HepG2 (cell line): ENCODE data around the gene SEM1. TPM values are rescaled to one million over a fixed set of nuclear protein-coding genes. Genes with fewer than 3 reads are reported as not detected.

ENCODE experiments used
- ARID4A ChIP-seq: sonication (generic); formaldehyde crosslinking; IDR thresholded peaks from 2 replicates; pipeline ENCODE4 v1.5.0; 2020; ENCODE audit warnings: mild to moderate bottlenecking, missing genetic modification reagents, borderline replicate concordance
- EZH2 ChIP-seq: conservative IDR thresholded peaks from 2 replicates; pipeline ENCODE4 v1.6.1; 2012; ENCODE audit warnings: mild to moderate bottlenecking, low read depth, low read length, moderate library complexity
- GPBP1L1 ChIP-seq: sonication (generic); formaldehyde crosslinking; IDR thresholded peaks from 2 replicates; pipeline ENCODE4 v1.5.0; 2020; ENCODE audit warnings: mild to moderate bottlenecking, missing genetic modification reagents
- HDAC1 ChIP-seq: sonication (generic); formaldehyde crosslinking; IDR thresholded peaks from 2 replicates; pipeline ENCODE4 v1.5.1; 2020; ENCODE audit warnings: mild to moderate bottlenecking, missing genetic modification reagents
- HOXA7 ChIP-seq: sonication (generic); formaldehyde crosslinking; IDR thresholded peaks from 2 replicates; pipeline ENCODE4 v1.8.1; 2022; ENCODE audit warnings: mild to moderate bottlenecking, missing genetic modification reagents, moderate library complexity
- HOXA9 ChIP-seq: sonication (generic); formaldehyde crosslinking; IDR thresholded peaks from 2 replicates; pipeline ENCODE4 v1.8.1; 2022; ENCODE audit warnings: missing genetic modification reagents, mild to moderate bottlenecking, moderate library complexity, borderline replicate concordance
- NCOA2 ChIP-seq: sonication (generic); formaldehyde crosslinking; IDR thresholded peaks from 2 replicates; pipeline ENCODE4 v1.8.0; 2022; ENCODE audit warnings: inconsistent platforms
- POLR2AphosphoS2 ChIP-seq: IDR thresholded peaks from 2 replicates; pipeline ENCODE4 v1.6.1; 2011; ENCODE audit warnings: low read depth, low read length, improper control_type of control experiment
- RORA ChIP-seq: sonication (generic); formaldehyde crosslinking; IDR thresholded peaks from 2 replicates; pipeline ENCODE4 v1.5.0; 2020; ENCODE audit warnings: mild to moderate bottlenecking, missing genetic modification reagents, moderate library complexity
- ZKSCAN8 ChIP-seq: IDR thresholded peaks from 2 replicates; pipeline ENCODE4 v1.6.1; 2016; ENCODE audit warnings: borderline replicate concordance, missing genetic modification reagents, missing compliant biosample characterization
- ZNF20 ChIP-seq: sonication (generic); formaldehyde crosslinking; IDR thresholded peaks from 2 replicates; pipeline ENCODE4 v1.4.0; 2020; ENCODE audit warnings: mild to moderate bottlenecking, moderate library complexity, missing genetic modification reagents
- ZNF207 ChIP-seq: fragments of 450-650 bp; IDR thresholded peaks from 2 replicates; pipeline ENCODE4 v1.6.1; 2016; ENCODE audit warnings: antibody characterized with exemption, borderline replicate concordance
- polyA plus RNA-seq, 8 experiments: library from polyadenylated mRNA; depleted of rRNA in 3 of 8; stranded (reverse) in 7 of 8; unstranded in 1 of 8; fragments of >200 nt; fragmentation: Illumina TruSeq in 4 of 8; extraction: Trizol in 4 of 8; gene quantifications; 2 replicates each; pipeline versions ENCODE4 v1.2.1 to v1.2.3, GENCODE V29; 2011 to 2016; ENCODE audit warnings: low read depth in 4 of 8, missing spikeins in 1 of 8, mixed read lengths in 1 of 8; ENCODE audit not compliant: insufficient read depth in 1 of 8
- total RNA-seq, 5 experiments: library from RNA; depleted of rRNA; stranded (reverse); fragments of >200 nt; fragmentation: Illumina TruSeq; extraction: Trizol; gene quantifications; 2 replicates each; pipeline ENCODE4 v1.2.3, GENCODE V29; 2016; ENCODE audit warnings: low read depth in 1 of 5
- TF ChIP-seq, protein P1 (sequence below): sonication (generic); formaldehyde crosslinking; IDR thresholded peaks from 2 replicates; pipeline ENCODE4 v1.5.1; 2020; ENCODE audit warnings: mild to moderate bottlenecking, missing genetic modification reagents, moderate library complexity
- TF ChIP-seq, protein P2 (sequence below): sonication (generic); formaldehyde crosslinking; IDR thresholded peaks from 2 replicates; pipeline ENCODE4 v1.5.0; 2020; ENCODE audit warnings: mild to moderate bottlenecking, missing genetic modification reagents
- TF ChIP-seq, protein P3 (sequence below): sonication (generic); formaldehyde crosslinking; IDR thresholded peaks from 2 replicates; pipeline ENCODE4 v1.4.0; 2020; ENCODE audit warnings: missing genetic modification reagents
- TF ChIP-seq, protein P4 (sequence below): sonication (generic); formaldehyde crosslinking; IDR thresholded peaks from 2 replicates; pipeline ENCODE4 v1.8.0; 2022; ENCODE audit warnings: mild to moderate bottlenecking, missing genetic modification reagents

The SEM1 gene
- total and polyA plus RNA-seq, 2 of the 13 experiments (the other 11 are each of a cell fraction or from before 2014, with no cell fraction given), result 40.7 to 174 TPM

- TF ChIP-seq POLR2AphosphoS2, result no peak
- TF ChIP-seq, protein P1, sequence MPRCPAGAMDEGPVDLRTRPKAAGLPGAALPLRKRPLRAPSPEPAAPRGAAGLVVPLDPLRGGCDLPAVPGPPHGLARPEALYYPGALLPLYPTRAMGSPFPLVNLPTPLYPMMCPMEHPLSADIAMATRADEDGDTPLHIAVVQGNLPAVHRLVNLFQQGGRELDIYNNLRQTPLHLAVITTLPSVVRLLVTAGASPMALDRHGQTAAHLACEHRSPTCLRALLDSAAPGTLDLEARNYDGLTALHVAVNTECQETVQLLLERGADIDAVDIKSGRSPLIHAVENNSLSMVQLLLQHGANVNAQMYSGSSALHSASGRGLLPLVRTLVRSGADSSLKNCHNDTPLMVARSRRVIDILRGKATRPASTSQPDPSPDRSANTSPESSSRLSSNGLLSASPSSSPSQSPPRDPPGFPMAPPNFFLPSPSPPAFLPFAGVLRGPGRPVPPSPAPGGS (CRISPR knock-in tag), result peak; percentile 65; the same call in 1 of the 2 replicates
- TF ChIP-seq, protein P2, sequence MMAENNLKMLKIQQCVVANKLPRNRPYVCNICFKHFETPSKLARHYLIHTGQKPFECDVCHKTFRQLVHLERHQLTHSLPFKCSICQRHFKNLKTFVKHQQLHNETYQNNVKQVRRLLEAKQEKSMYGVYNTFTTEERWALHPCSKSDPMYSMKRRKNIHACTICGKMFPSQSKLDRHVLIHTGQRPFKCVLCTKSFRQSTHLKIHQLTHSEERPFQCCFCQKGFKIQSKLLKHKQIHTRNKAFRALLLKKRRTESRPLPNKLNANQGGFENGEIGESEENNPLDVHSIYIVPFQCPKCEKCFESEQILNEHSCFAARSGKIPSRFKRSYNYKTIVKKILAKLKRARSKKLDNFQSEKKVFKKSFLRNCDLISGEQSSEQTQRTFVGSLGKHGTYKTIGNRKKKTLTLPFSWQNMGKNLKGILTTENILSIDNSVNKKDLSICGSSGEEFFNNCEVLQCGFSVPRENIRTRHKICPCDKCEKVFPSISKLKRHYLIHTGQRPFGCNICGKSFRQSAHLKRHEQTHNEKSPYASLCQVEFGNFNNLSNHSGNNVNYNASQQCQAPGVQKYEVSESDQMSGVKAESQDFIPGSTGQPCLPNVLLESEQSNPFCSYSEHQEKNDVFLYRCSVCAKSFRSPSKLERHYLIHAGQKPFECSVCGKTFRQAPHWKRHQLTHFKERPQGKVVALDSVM (CRISPR knock-in tag), result peak; percentile 35; the same call in 1 of the 2 replicates
- no peak for TF ChIP-seq HOXA7
- peak; percentile 76 for TF ChIP-seq HDAC1 (CRISPR knock-in tag)
- peak; percentile 91 for TF ChIP-seq ARID4A
- 0 out of 2 replicates have a peak, but pooled peaks have one; percentile 31 for TF ChIP-seq NCOA2 (CRISPR knock-in tag)
- TF ChIP-seq, protein P3, sequence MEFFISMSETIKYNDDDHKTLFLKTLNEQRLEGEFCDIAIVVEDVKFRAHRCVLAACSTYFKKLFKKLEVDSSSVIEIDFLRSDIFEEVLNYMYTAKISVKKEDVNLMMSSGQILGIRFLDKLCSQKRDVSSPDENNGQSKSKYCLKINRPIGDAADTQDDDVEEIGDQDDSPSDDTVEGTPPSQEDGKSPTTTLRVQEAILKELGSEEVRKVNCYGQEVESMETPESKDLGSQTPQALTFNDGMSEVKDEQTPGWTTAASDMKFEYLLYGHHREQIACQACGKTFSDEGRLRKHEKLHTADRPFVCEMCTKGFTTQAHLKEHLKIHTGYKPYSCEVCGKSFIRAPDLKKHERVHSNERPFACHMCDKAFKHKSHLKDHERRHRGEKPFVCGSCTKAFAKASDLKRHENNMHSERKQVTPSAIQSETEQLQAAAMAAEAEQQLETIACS, result no peak
- no peak for TF ChIP-seq ZKSCAN8 (CRISPR knock-in tag)
- no peak for TF ChIP-seq GPBP1L1 (CRISPR knock-in tag)
- TF ChIP-seq, protein P4, sequence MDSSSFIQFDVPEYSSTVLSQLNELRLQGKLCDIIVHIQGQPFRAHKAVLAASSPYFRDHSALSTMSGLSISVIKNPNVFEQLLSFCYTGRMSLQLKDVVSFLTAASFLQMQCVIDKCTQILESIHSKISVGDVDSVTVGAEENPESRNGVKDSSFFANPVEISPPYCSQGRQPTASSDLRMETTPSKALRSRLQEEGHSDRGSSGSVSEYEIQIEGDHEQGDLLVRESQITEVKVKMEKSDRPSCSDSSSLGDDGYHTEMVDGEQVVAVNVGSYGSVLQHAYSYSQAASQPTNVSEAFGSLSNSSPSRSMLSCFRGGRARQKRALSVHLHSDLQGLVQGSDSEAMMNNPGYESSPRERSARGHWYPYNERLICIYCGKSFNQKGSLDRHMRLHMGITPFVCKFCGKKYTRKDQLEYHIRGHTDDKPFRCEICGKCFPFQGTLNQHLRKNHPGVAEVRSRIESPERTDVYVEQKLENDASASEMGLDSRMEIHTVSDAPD (CRISPR knock-in tag), result no peak
- TF ChIP-seq ZNF207, result no peak
- no peak for TF ChIP-seq HOXA9 (CRISPR knock-in tag)
- TF ChIP-seq ZNF20 (CRISPR knock-in tag), result peak; percentile 64; the same call in 1 of the 2 replicates
- TF ChIP-seq EZH2, result no peak
- no peak for TF ChIP-seq RORA (CRISPR knock-in tag)
These were observed at the start of gene SEM1 (continued) for GRCh38 chr7:96709381-96710228.
